Stimulated activated CD4-positive, alpha-beta T cell treated with anti-CD3 and anti-CD28 coated beads, TNF-alpha, amount 100 ng/mL, for 1 hour (primary cell): Measurements from ENCODE around the gene DGKG.

Experiments
- DNase-seq, 3 donors: peaks; one replicate each; pipeline ENCODE4 v3.0.0-alpha.2; 2020; ENCODE audit warnings: low read depth in 3 of 3, low spot score in 1 of 3

The DGKG gene

DNA sequence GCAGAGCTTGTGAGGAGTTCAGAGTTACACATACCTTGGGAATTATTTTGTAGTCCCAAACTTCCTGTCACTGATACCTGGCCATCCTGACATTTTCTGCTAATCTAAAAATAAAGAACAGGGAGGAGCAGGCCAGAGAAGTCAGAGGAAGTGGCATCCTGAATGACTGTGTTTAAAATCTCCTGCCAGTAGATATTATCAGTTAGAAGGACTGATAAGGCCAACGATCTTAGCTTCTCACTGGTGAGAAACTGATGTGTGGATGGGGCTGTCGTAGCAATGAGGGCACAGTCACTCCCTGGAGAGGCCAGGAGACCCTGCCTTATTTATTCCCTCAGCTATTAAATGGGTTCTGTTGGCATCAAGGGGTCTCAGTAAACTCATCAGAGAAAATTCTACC lies 115.1 kb downstream of the DGKG start:
- DNase-seq = no peak

- no peak for DNase-seq
These were observed 118.0 kb downstream of the DGKG start for GRCh38 chr3:186244016-186244415.

GRCh38 chr3:186241910-186242821 lies 119.9 kb downstream of the DGKG start:
- peak in 1 of 3 donors; percentile 20 for DNase-seq

GRCh38 chr3:186239321-186239720 lies 122.7 kb downstream of the DGKG start:
- DNase-seq = no peak

DNA sequence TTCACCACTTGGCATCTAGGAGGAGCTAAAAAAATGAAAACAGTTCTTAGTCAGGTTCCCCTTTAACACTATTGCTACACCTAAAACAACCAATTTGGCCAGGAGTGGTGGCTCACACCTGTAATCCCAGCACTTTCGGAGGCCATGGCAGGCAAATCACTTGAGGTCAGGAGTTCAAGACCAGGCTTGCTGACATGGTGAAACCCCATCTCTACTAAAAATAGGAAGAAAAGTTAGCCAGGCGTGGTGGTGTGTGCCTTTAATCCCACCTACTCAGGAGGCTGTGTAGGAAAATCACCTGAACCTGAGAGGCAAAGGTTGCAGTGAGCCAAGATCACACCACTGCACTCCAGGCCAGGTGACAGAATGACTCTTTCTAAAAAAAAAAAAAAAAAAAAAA lies 124.1 kb downstream of the DGKG start:
- DNase-seq = no peak

DNA sequence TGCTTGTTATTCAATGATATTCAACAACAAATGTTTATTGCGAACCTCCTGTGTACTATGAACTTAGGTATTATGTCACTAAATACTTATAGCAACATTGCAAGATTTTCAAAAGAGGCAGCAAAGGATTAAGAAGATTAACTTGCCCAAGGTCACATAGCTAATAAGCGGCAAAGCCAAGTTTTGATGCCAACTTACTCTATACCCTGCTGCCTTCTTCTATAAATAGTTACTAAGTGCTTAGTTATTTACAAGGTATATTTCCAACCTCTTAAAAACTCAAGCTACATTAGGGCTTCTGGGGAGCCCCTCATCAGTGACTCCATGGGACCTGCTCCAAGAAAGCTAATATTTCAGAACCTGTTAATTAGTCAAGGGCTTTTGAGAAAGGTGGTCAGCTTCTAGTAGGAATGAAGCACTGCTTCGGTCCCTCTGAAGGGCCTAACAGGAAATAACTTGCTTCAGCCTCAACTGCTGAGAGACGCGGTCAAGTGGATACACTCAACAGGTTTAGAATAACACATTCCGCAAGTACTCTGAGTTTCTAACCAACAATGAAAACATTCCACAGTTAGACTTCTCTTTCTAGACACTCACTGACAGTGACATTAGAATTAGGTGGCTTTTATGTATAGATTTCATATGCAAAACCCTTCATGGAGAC lies 125.5 kb downstream of the DGKG start:
- no peak for DNase-seq

DNA sequence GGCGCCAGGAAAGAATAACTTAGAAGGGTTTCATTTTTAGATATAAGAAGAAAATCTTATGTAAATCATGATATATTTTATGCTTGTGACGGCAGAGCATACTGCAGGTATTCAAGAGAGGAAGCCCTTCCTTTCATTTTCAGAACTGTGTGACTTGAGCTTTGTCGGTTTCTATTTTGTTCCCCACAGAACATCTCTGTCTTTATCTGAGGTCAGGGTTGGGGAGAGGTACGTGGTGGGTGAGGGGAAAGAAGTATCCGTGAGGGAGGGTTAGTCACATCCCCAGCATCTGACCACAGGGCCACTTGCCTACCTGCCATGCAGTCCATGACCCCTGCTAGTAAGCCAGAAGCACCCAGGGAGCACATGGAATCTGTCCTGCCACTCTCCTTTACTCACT lies 126.5 kb downstream of the DGKG start:
- no peak for DNase-seq

GRCh38 chr3:186234152-186234551 lies 127.9 kb downstream of the DGKG start:
- no peak for DNase-seq

- DNase-seq = no peak
These were observed 135.6 kb downstream of the DGKG start for GRCh38 chr3:186226482-186226881.

- DNase-seq = no peak
These were observed 136.4 kb downstream of the DGKG start for GRCh38 chr3:186225603-186226002.

DNA sequence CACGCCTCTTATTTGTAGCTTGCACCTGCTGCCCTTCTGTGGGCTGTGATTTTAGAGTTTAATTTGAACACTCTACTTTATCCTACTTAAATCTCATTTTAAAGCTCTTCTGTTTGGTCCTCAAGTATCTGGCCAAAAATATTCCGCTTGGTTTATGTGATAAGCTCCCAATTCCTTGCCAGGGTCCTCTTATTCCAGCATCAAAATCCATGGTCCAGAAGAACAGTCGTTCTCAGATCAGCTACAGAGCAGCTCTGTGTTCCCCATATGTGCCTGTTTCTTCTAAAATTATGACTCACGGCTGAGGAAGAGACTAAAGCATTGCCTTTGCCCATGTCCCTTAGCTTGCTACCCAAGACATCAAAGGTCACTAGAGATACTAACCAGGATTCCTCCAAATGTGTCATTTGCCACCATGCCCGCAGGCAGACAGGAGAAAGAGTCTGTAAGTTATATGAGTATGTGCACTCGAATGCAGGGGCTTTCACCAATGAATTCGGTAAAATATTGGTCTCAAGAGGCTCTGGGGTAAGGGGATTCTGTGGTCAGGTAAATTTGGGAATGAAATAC lies 137.9 kb downstream of the DGKG start:
- DNase-seq = no peak

DNA sequence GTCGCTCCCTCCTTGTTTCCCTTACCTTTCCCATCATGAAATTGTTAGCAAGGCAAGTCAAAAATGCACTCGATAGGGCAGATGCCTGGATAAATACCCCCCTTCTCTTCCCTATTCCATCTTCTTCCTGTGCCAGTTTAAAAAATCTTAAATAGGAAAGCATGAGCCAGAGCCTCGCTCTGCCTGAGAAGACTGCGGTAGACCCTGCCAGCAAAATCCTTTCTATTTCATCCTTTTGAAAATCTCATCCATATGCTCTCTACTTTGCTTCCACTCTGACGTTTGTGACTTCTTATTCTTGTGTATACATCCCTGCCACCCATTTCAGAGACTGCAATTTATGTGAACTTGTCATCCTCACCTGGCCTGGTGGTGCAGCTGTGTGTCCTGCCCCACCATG lies 138.6 kb downstream of the DGKG start:
- DNase-seq = no peak

- DNase-seq = no peak
These were observed 140.2 kb downstream of the DGKG start for GRCh38 chr3:186221760-186222378.

DNA sequence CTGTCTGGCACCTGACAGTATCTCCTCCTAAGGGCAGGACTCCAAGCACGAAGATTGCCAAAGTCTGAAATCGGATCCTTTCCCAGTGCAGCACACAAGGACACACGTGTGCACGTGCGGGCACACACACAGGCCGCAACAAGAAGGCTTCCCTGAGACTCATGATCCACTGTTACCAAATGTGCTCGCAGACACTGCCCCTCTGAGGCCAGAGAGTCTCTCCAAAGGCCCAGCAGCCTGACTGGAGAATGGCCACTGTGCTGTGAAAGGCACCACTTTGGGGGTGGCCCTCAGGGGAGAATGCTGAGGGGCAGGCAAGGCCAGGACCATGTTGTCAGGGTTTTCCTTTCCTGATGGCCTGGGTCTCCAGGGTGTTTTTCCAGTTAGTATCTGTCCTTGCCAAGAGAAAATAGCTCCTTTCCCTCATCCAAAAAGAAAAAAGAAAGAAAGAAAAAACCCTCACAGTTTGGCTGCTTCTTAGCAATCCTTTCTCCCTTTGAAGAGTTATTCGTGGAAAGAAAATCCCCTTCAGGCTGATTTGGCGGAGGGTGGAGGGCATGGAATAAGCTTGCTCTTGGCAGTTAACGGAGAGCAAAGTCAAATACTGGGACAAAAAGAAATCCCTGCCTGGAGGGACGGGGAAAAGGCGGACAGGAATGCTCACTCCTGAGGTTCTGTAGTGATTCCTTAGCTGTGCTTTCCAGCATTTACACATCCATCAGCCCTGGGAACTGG lies 141.0 kb downstream of the DGKG start:
- no peak for DNase-seq

- no peak for DNase-seq
These were observed 141.7 kb downstream of the DGKG start for GRCh38 chr3:186220365-186220764.

DNA sequence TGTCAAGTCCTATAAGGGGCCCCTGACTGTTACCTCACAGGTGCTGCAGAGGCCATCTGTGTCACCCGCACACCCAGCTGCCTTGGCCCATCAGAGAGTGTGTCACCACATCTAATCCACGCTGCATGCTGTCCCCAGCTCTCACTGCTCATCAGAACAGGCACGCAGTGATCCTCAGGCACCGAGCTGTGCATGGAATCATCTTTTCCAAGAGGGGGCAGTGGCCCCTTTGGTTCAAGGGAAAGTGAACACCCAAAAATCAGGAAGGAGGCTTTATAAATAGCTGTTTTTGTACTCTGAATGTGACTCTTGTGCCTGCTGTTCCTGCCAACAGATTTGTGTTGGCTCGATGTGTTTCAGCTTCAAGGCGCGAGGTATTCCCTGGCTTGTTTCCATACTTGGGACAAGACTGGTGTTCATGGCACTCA lies 142.8 kb downstream of the DGKG start:
- no peak for DNase-seq

- DNase-seq = no peak
These were observed 143.6 kb downstream of the DGKG start for GRCh38 chr3:186218421-186218820.

GRCh38 chr3:186217820-186218164 lies 144.2 kb downstream of the DGKG start:
- DNase-seq = no peak

DNA sequence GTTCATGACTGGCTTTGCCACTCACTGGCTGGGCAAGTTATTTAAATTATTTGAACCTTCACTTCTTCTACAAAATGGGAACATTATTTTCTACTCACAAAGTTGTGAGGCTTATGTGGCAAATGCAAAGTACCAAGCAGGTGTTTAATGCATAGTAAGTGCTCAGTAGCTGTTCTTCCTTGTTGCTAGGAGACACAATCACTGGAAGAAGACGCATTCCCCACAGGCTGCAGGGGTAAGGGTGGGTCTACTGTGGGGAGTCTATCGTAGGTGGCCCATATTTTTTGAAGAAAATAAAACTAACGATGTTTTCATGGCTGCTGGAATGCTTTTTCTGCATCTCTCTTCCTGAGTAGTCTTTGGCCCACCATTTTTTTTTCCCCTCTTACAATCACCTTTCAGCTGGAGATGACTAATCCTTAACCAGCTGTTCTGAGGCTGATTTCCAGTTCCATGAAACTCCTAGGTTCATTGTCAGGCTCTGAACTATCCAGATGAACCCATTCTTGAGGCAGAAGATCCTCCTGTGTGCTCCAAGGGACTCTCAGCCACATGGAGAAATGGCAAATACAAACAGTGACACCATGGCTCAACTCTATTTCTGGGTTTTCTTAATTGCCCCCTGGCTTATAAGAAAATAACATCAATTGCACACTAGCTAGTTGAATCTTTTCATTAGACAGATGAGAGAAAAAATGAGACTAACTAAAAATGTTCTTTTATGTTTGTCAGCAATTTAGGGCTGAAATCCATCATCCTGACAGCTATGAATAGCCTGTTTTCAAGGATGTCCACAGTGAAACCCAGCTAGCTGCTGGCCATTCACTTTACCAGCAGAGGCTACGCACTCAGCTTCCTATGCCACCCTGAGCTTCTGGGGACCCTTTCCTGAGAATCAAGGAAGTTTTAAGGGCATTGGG lies 144.9 kb downstream of the DGKG start:
- DNase-seq = no peak

DNA sequence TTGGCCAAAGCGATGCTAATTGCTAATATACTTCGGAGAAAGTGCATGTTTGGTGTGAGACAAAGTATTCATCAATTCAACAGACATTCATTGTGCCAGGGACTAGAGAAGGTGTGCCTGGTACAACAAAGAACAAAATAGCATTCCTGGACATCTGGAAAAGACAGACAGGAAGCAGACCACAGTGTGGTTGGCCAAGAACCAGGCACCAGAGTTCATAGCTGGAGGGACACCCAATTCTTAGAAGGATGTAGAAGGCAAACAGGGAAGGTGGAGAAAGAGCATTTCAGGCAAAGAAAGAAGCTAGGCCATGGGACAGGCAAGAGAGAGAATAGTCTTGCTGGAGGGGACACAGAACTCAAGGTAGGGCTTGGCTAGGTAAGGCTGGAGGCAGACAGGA lies 147.4 kb downstream of the DGKG start:
- DNase-seq = no peak
